WTC11 (cell line): ENCODE data around the gene NME8. TPM values are rescaled to one million over a fixed set of nuclear protein-coding genes. Genes with fewer than 3 reads are reported as not detected.

Experiments used
- ATAC-seq: fragments of 200-7000 bp; cut with Tn5 transposase; 2 replicates; pipeline ENCODE4 v1.10.0; 2021; ENCODE audit warnings: mild to moderate bottlenecking, moderate library complexity
- CTCF ChIA-PET: fragments of 300-600 bp; sonication (Branson Sonifier 250); formaldehyde crosslinking; loops from one replicate; lab custom pipeline; 2021; ENCODE audit warnings: antibody characterized with exemption; lab: Charles Lee
- POLR2A ChIA-PET: fragments of 350-600 bp; sonication (Branson Sonifier 250); formaldehyde crosslinking; loops from one replicate; lab custom pipeline; 2021; ENCODE audit warnings: antibody characterized with exemption; lab: Charles Lee
- DNase-seq: peaks from one replicate; pipeline ENCODE4 v3.0.0; 2021; ENCODE audit warnings: low spot score
- H3K27ac Mint-ChIP-seq: 2 replicates; pipeline ENCODE4 v1.8.0; 2021; ENCODE audit warnings: mixed read lengths
- H3K27me3 Mint-ChIP-seq: 2 replicates; pipeline ENCODE4 v1.8.0; 2021; ENCODE audit warnings: low read depth, mild to moderate bottlenecking, moderate library complexity, mixed read lengths
- H3K36me3 Mint-ChIP-seq: 2 replicates; pipeline ENCODE4 v1.8.0; 2021; ENCODE audit warnings: mixed read lengths
- H3K4me1 Mint-ChIP-seq: 2 replicates; pipeline ENCODE4 v1.8.0; 2022; ENCODE audit warnings: mixed read lengths
- H3K4me3 Mint-ChIP-seq: 2 replicates; pipeline ENCODE4 v1.8.0; 2021; ENCODE audit warnings: mild to moderate bottlenecking, moderate library complexity, mixed read lengths
- H3K9me3 Mint-ChIP-seq: 2 replicates; pipeline ENCODE4 v1.8.0; 2021; ENCODE audit warnings: mixed read lengths
- AFF4 ChIP-seq: sonication (generic); formaldehyde crosslinking; IDR thresholded peaks from 2 replicates; pipeline ENCODE4 v1.8.1; 2023; ENCODE audit warnings: mild to moderate bottlenecking, missing genetic modification reagents, borderline replicate concordance
- CBFB ChIP-seq: sonication (generic); formaldehyde crosslinking; IDR thresholded peaks from 2 replicates; pipeline ENCODE4 v1.8.1; 2022; ENCODE audit warnings: mild to moderate bottlenecking, low read depth, missing genetic modification reagents
- ESRRA ChIP-seq: sonication (generic); formaldehyde crosslinking; IDR thresholded peaks from 2 replicates; pipeline ENCODE4 v1.8.1; 2022; ENCODE audit warnings: mild to moderate bottlenecking, missing genetic modification reagents, borderline replicate concordance
- GTF2I ChIP-seq: fragments of 250-450 bp; sonication (Bioruptor Pico); conservative IDR thresholded peaks from 2 replicates; pipeline ENCODE4 v1.4.0; 2021; ENCODE audit warnings: mild to moderate bottlenecking
- IRF2 ChIP-seq: sonication (generic); formaldehyde crosslinking; IDR thresholded peaks from 2 replicates; pipeline ENCODE4 v1.8.0; 2022; ENCODE audit warnings: low read depth, missing genetic modification reagents, borderline replicate concordance
- JUN ChIP-seq: sonication (generic); formaldehyde crosslinking; IDR thresholded peaks from 2 replicates; pipeline ENCODE4 v1.8.0; 2023; ENCODE audit warnings: mild to moderate bottlenecking, missing genetic modification reagents
- MXD4 ChIP-seq: fragments of 250-450 bp; sonication (Bioruptor Pico); IDR thresholded peaks from 2 replicates; pipeline ENCODE4 v1.8.0; 2021; ENCODE audit warnings: mild to moderate bottlenecking, moderate library complexity, borderline replicate concordance
- NR3C1 ChIP-seq: sonication (generic); formaldehyde crosslinking; conservative IDR thresholded peaks from 2 replicates; pipeline ENCODE4 v1.8.1; 2023; ENCODE audit warnings: low read depth, mild to moderate bottlenecking, missing genetic modification reagents
- SOX15 ChIP-seq: fragments of 250-450 bp; sonication (Bioruptor Pico); IDR thresholded peaks from 2 replicates; pipeline ENCODE4 v1.9.0; 2021; ENCODE audit warnings: mild to moderate bottlenecking
- SP1 ChIP-seq: sonication (generic); formaldehyde crosslinking; conservative IDR thresholded peaks from 2 replicates; pipeline ENCODE4 v1.8.1; 2022; ENCODE audit warnings: missing genetic modification reagents
- ZBTB43 ChIP-seq: sonication (generic); formaldehyde crosslinking; IDR thresholded peaks from 2 replicates; pipeline ENCODE4 v1.8.1; 2023; ENCODE audit warnings: mild to moderate bottlenecking, missing genetic modification reagents
- ZNF232 ChIP-seq: sonication (generic); formaldehyde crosslinking; IDR thresholded peaks from 2 replicates; pipeline ENCODE4 v1.8.0; 2022; ENCODE audit warnings: mild to moderate bottlenecking, missing genetic modification reagents
- ZNF263 ChIP-seq: sonication (generic); formaldehyde crosslinking; IDR thresholded peaks from 2 replicates; pipeline ENCODE4 v1.8.1; 2022; ENCODE audit warnings: low read depth, mild to moderate bottlenecking, moderate library complexity, missing genetic modification reagents
- total RNA-seq: library from RNA; stranded (reverse); gene quantifications from 3 replicates; pipeline ENCODE4 v1.2.3, GENCODE V29; 2021
- TF ChIP-seq, protein P1 (sequence below): fragments of 250-450 bp; sonication (Bioruptor Pico); conservative IDR thresholded peaks from 2 replicates; pipeline ENCODE4 v1.9.0; 2021; ENCODE audit warnings: mild to moderate bottlenecking
- TF ChIP-seq, protein P2 (sequence below): sonication (generic); formaldehyde crosslinking; conservative IDR thresholded peaks from 2 replicates; pipeline ENCODE4 v1.8.1; 2023; ENCODE audit warnings: mild to moderate bottlenecking, low read depth, missing genetic modification reagents, moderate library complexity
- TF ChIP-seq, protein P3 (sequence below): sonication (generic); formaldehyde crosslinking; IDR thresholded peaks from 2 replicates; pipeline ENCODE4 v1.8.0; 2022; ENCODE audit warnings: missing genetic modification reagents
- TF ChIP-seq, protein P4 (sequence below): fragments of 250-450 bp; sonication (Bioruptor Pico); IDR thresholded peaks from 2 replicates; pipeline ENCODE4 v1.9.0; 2021; ENCODE audit warnings: moderate library complexity, mild to moderate bottlenecking, inconsistent platforms, borderline replicate concordance

Gene NME8
- total RNA-seq, 1 experiment from 2014 or later: 1.0 TPM

GRCh38 chr7:37831244-37831643 is 17.2 kb upstream of the NME8 start:
- POLR2A ChIA-PET: no interaction called here
- Mint-ChIP-seq H3K27me3 (no peaks in the 10 kb centered on the region), H3K4me1 (peaks cover 4% of the 10 kb centered on the region; the same call in 1 of the 2 replicates), H3K4me3 (no peak overlapping the region), H3K9me3 (no peaks in the 10 kb centered on the region), H3K36me3 (no peaks in the 10 kb centered on the region), H3K27ac (no peak overlapping the region)
- CTCF ChIA-PET: interaction anchor here (0.9 kb wide), 1 partner anchor 597 kb away, joined by 6 read pairs; no protein-coding TSS in a partner anchor
- ATAC-seq (peak; percentile 75), DNase-seq (no peak)
- TF ChIP-seq AFF4 (CRISPR knock-in tag): no peak
- TF ChIP-seq, protein P1, sequence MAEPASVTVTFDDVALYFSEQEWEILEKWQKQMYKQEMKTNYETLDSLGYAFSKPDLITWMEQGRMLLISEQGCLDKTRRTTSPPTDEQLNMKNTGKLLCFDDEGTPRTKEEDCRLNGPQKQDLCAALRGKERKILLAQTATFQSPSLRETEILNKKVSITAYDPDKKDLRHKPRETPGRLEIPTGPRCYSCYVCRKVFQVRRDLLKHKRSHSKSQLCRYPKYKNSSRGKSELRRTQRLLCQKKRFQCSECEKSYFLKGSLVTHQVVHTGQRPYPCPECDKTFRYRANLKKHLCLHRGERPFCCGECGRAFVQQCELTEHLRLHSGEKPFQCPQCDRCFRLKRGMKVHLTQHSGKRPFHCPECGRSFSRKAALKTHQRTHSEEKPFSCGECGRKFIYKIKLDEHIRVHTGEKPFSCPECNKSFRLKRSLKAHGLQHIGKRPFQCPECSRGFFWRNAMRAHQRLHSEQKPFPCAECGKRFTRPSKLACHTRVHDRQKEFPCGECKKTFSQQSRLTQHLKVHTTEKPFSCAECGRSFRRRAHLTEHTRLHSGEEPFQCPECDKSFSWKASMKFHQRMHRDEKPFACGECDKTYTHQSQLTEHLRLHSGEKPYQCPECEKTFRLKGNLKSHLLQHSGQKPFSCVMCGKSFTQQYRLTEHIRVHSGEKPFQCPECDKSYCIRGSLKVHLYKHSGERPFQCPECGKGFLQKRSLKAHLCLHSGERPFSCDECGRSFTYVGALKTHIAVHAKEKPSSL (CRISPR knock-in tag): no peak
- no peak for TF ChIP-seq SOX15 (CRISPR knock-in tag)

DNA sequence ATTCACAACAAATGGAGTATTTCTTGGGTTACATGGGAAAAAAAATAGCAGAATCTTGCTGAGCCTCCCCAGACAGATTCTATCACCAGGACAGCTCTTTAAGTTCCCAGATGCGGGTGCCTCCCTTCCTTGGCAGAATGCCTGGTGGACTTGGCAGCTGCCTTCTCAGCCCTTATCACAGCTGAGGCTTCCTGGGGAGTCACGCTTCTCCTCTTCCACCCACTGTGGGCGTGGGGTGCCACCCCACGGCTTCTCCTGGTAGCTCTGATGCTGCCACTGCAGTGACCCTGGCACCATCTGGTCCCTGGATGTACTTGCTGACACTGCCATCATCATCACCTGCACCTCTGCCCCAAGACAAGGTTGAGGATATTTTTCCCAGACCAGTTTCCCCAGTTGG is 16.2 kb upstream of the NME8 start:
- no peaks in the 10 kb centered on the region for H3K9me3 Mint-ChIP-seq
- H3K27me3 Mint-ChIP-seq: no peaks in the 10 kb centered on the region
- DNase-seq (no peak), ATAC-seq (no peak)
- ChIA-PET POLR2A (no interaction called here), CTCF (interaction anchor here (0.6 to 3.4 kb wide), 3 partner anchors 100 to 598 kb away, joined by 3 to 14 read pairs (median 4); no protein-coding TSS in a partner anchor)
- no peak overlapping the region for H3K4me3 Mint-ChIP-seq
- H3K4me1 Mint-ChIP-seq: peaks cover 4% of the 10 kb centered on the region; the same call in 1 of the 2 replicates
- H3K36me3 Mint-ChIP-seq: no peaks in the 10 kb centered on the region
- H3K27ac Mint-ChIP-seq: no peak overlapping the region
- TF ChIP-seq ZNF232 (CRISPR knock-in tag): no peak
- no peak for TF ChIP-seq MXD4 (CRISPR knock-in tag)
- no peak for TF ChIP-seq ESRRA (CRISPR knock-in tag)
- no peak for TF ChIP-seq GTF2I (CRISPR knock-in tag)
- no peak for TF ChIP-seq CBFB (CRISPR knock-in tag)
- TF ChIP-seq JUN (CRISPR knock-in tag): no peak
- no peak for TF ChIP-seq ZBTB43 (CRISPR knock-in tag)
- TF ChIP-seq SP1 (CRISPR knock-in tag): no peak
- no peak for TF ChIP-seq IRF2
- TF ChIP-seq, protein P2, sequence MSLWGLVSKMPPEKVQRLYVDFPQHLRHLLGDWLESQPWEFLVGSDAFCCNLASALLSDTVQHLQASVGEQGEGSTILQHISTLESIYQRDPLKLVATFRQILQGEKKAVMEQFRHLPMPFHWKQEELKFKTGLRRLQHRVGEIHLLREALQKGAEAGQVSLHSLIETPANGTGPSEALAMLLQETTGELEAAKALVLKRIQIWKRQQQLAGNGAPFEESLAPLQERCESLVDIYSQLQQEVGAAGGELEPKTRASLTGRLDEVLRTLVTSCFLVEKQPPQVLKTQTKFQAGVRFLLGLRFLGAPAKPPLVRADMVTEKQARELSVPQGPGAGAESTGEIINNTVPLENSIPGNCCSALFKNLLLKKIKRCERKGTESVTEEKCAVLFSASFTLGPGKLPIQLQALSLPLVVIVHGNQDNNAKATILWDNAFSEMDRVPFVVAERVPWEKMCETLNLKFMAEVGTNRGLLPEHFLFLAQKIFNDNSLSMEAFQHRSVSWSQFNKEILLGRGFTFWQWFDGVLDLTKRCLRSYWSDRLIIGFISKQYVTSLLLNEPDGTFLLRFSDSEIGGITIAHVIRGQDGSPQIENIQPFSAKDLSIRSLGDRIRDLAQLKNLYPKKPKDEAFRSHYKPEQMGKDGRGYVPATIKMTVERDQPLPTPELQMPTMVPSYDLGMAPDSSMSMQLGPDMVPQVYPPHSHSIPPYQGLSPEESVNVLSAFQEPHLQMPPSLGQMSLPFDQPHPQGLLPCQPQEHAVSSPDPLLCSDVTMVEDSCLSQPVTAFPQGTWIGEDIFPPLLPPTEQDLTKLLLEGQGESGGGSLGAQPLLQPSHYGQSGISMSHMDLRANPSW (CRISPR knock-in tag): no peak
- TF ChIP-seq, protein P3, sequence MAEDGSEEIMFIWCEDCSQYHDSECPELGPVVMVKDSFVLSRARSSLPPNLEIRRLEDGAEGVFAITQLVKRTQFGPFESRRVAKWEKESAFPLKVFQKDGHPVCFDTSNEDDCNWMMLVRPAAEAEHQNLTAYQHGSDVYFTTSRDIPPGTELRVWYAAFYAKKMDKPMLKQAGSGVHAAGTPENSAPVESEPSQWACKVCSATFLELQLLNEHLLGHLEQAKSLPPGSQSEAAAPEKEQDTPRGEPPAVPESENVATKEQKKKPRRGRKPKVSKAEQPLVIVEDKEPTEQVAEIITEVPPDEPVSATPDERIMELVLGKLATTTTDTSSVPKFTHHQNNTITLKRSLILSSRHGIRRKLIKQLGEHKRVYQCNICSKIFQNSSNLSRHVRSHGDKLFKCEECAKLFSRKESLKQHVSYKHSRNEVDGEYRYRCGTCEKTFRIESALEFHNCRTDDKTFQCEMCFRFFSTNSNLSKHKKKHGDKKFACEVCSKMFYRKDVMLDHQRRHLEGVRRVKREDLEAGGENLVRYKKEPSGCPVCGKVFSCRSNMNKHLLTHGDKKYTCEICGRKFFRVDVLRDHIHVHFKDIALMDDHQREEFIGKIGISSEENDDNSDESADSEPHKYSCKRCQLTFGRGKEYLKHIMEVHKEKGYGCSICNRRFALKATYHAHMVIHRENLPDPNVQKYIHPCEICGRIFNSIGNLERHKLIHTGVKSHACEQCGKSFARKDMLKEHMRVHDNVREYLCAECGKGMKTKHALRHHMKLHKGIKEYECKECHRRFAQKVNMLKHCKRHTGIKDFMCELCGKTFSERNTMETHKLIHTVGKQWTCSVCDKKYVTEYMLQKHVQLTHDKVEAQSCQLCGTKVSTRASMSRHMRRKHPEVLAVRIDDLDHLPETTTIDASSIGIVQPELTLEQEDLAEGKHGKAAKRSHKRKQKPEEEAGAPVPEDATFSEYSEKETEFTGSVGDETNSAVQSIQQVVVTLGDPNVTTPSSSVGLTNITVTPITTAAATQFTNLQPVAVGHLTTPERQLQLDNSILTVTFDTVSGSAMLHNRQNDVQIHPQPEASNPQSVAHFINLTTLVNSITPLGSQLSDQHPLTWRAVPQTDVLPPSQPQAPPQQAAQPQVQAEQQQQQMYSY (CRISPR knock-in tag): no peak
- TF ChIP-seq, protein P4, sequence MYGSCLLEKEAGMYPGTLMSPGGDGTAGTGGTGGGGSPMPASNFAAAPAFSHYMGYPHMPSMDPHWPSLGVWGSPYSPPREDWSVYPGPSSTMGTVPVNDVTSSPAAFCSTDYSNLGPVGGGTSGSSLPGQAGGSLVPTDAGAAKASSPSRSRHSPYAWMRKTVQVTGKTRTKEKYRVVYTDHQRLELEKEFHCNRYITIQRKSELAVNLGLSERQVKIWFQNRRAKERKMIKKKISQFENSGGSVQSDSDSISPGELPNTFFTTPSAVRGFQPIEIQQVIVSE (CRISPR knock-in tag): no peak
- TF ChIP-seq NR3C1 (CRISPR knock-in tag): no peak
- no peak for TF ChIP-seq ZNF263 (CRISPR knock-in tag)
- TF ChIP-seq, protein P1 (CRISPR knock-in tag): no peak
